Stimulated activated CD4-positive, alpha-beta T cell treated with anti-CD3 and anti-CD28 coated beads, Interleukin-2, amount 100 ng/mL, for 4 hours (primary cell): ENCODE data around the gene MAP3K14.

Experiments
- DNase-seq: peaks from one replicate; pipeline ENCODE4 v3.0.0-alpha.2; 2020; ENCODE audit warnings: low read depth

The MAP3K14 gene

GRCh38 chr17:45222289-45222995 is 94.4 kb downstream of the MAP3K14 start:
- DNase-seq, result no peak

- no peak for DNase-seq
These were observed 94.9 kb downstream of the MAP3K14 start for GRCh38 chr17:45222014-45222288.

- no peak for DNase-seq
These were observed 95.5 kb downstream of the MAP3K14 start, which contains the start of gene FMNL1 for GRCh38 chr17:45221081-45222013. FMNL1 (plus strand) TSS chr17:45221885; CDS start chr17:45222125, 240 bp downstream.

GRCh38 chr17:45220079-45220478 is 96.7 kb downstream of the MAP3K14 start:
- no peak for DNase-seq

GRCh38 chr17:45218895-45219661 is 97.7 kb downstream of the MAP3K14 start:
- peak; percentile 77 for DNase-seq
